GM12878 (cell line): ENCODE data around the gene CDK16. TPM values are rescaled to one million over a fixed set of nuclear protein-coding genes. Genes with fewer than 3 reads are reported as not detected.

Experiments used
- CUX1 ChIP-seq: IDR thresholded peaks from 2 replicates; pipeline ENCODE4 v1.6.1; 2012; ENCODE audit warnings: improper control_type of control experiment, low read depth, low read length; ENCODE audit not compliant: insufficient replicate concordance
- DPF2 ChIP-seq: fragments of 450-650 bp; IDR thresholded peaks from 2 replicates; pipeline ENCODE4 v1.6.1; 2017; ENCODE audit warnings: mild to moderate bottlenecking
- EGR1 ChIP-seq, 2 experiments: IDR thresholded peaks; 1 replicate in 1 of 2; 2 replicates in 1 of 2; pipeline ENCODE4 v1.6.1; 2011 to 2012; ENCODE audit warnings: low read depth in 2 of 2, low read length in 2 of 2, borderline replicate concordance in 1 of 2, mild to moderate bottlenecking in 1 of 2, moderate library complexity in 1 of 2
- EP300 ChIP-seq, 2 experiments: fragments of 150-350 bp in 1 of 2; IDR thresholded peaks; 2 replicates each; pipeline ENCODE4 v1.6.1; 2011 to 2012; ENCODE audit warnings: low read depth in 2 of 2, low read length in 2 of 2, borderline replicate concordance in 1 of 2, improper control_type of control experiment in 1 of 2, inconsistent platforms in 1 of 2; ENCODE audit not compliant: control insufficient read depth in 1 of 2
- JUND ChIP-seq: IDR thresholded peaks from 2 replicates; pipeline ENCODE4 v1.6.1; 2012; ENCODE audit warnings: low read depth, mild to moderate bottlenecking, low read length, improper control_type of control experiment, moderate library complexity
- MLLT1 ChIP-seq: fragments of 450-650 bp; IDR thresholded peaks from 2 replicates; pipeline ENCODE4 v1.6.1; 2016; ENCODE audit warnings: mild to moderate bottlenecking
- MYC ChIP-seq: IDR thresholded peaks from 2 replicates; pipeline ENCODE4 v1.6.1; 2011; ENCODE audit warnings: mild to moderate bottlenecking, low read length, moderate library complexity, inconsistent platforms; ENCODE audit not compliant: insufficient read depth, insufficient replicate concordance, insufficient read length, severe bottlenecking
- NBN ChIP-seq: fragments of 450-650 bp; IDR thresholded peaks from 2 replicates; pipeline ENCODE4 v1.6.1; 2016
- NR2C2 ChIP-seq: IDR thresholded peaks from 2 replicates; pipeline ENCODE4 v1.6.1; 2011; ENCODE audit warnings: borderline replicate concordance, low read depth; ENCODE audit not compliant: control insufficient read depth, insufficient read length
- POU2F2 ChIP-seq: IDR thresholded peaks from 3 replicates; pipeline ENCODE4 v1.6.1; 2011; ENCODE audit warnings: low read depth, mild to moderate bottlenecking, low read length, borderline replicate concordance
- RAD21 ChIP-seq: IDR thresholded peaks from 2 replicates; pipeline ENCODE4 v1.6.1; 2011; ENCODE audit warnings: mild to moderate bottlenecking, low read depth, low read length, moderate library complexity; ENCODE audit not compliant: insufficient read depth
- RUNX3 ChIP-seq: IDR thresholded peaks from 2 replicates; pipeline ENCODE4 v1.6.1; 2012; ENCODE audit warnings: low read length, inconsistent platforms
- SIX5 ChIP-seq: IDR thresholded peaks from 2 replicates; pipeline ENCODE4 v1.6.1; 2011; ENCODE audit warnings: mild to moderate bottlenecking, low read depth, low read length, moderate library complexity; ENCODE audit not compliant: severe bottlenecking
- SMAD5 ChIP-seq: IDR thresholded peaks from 2 replicates; pipeline ENCODE4 v1.6.1; 2016; ENCODE audit warnings: antibody characterized with exemption, low read depth
- SUPT20H ChIP-seq: IDR thresholded peaks from 2 replicates; pipeline ENCODE4 v1.6.1; 2011; ENCODE audit warnings: low read depth, mild to moderate bottlenecking, low read length, moderate library complexity, borderline replicate concordance; ENCODE audit not compliant: control insufficient read depth
- ZNF384 ChIP-seq: IDR thresholded peaks from 2 replicates; pipeline ENCODE4 v1.6.1; 2012; ENCODE audit warnings: low read depth, mild to moderate bottlenecking, low read length, improper control_type of control experiment, borderline replicate concordance
- polyA plus RNA-seq, 11 experiments: library from polyadenylated mRNA; depleted of rRNA in 4 of 11; unstranded in 6 of 11; stranded (reverse) in 5 of 11; fragments of >200 nt; fragmentation: Nextera tagmentation in 4 of 11; fragmentation: Illumina TruSeq in 1 of 11; extraction: Ambion mirVana in 4 of 11; extraction: Trizol in 1 of 11; gene quantifications; 1 replicate in 1 of 11; 2 replicates in 10 of 11; pipeline versions ENCODE4 v1.2.1 to v1.2.3, GENCODE V29; 2011 to 2016; ENCODE audit warnings: inconsistent platforms in 2 of 11, missing spikeins in 2 of 11, low read depth in 1 of 11
- total RNA-seq, 4 experiments: library from RNA; depleted of rRNA in 3 of 4; stranded (reverse); fragments of >200 nt in 3 of 4; fragmentation: Illumina TruSeq in 1 of 4; extraction: Trizol in 1 of 4; gene quantifications; 2 replicates each; pipeline versions ENCODE4 v1.2.1 to v1.2.3, GENCODE V29; 2013 to 2021
- TF ChIP-seq, protein P1 (sequence below): fragments of 450-650 bp; IDR thresholded peaks from 2 replicates; pipeline ENCODE4 v1.6.1; 2017; ENCODE audit warnings: antibody characterized with exemption, mild to moderate bottlenecking, moderate library complexity

The CDK16 gene
- total and polyA plus RNA-seq, 10 of the 15 experiments (the other 5 are each of a cell fraction or from before 2014, with no cell fraction given), result 2.4 to 75.1 (median 48.2) TPM

GRCh38 chrX:47233333-47234113, 15.0 kb downstream of the CDK16 start (continued):
- TF ChIP-seq CUX1, result no peak
- TF ChIP-seq DPF2, result no peak
- TF ChIP-seq POU2F2, result peak; percentile 4; the same call in 1 of the 3 replicates
- no peak for TF ChIP-seq MLLT1
- peak in 1 of 2 experiments; percentile 44; a peak in 1 of 3 replicates for TF ChIP-seq EGR1 (IDR thresholded peaks at IDR 0.05; ENCODE audit: borderline replicate concordance in 1 of 2, low read depth in 2 of 2, low read length in 2 of 2)
- TF ChIP-seq RAD21, result no peak
- TF ChIP-seq JUND, result no peak
- TF ChIP-seq NBN, result peak; percentile 86
- no peak for TF ChIP-seq SMAD5
- TF ChIP-seq RUNX3, result peak; percentile 56
- TF ChIP-seq SIX5, result no peak
- TF ChIP-seq, protein P1, sequence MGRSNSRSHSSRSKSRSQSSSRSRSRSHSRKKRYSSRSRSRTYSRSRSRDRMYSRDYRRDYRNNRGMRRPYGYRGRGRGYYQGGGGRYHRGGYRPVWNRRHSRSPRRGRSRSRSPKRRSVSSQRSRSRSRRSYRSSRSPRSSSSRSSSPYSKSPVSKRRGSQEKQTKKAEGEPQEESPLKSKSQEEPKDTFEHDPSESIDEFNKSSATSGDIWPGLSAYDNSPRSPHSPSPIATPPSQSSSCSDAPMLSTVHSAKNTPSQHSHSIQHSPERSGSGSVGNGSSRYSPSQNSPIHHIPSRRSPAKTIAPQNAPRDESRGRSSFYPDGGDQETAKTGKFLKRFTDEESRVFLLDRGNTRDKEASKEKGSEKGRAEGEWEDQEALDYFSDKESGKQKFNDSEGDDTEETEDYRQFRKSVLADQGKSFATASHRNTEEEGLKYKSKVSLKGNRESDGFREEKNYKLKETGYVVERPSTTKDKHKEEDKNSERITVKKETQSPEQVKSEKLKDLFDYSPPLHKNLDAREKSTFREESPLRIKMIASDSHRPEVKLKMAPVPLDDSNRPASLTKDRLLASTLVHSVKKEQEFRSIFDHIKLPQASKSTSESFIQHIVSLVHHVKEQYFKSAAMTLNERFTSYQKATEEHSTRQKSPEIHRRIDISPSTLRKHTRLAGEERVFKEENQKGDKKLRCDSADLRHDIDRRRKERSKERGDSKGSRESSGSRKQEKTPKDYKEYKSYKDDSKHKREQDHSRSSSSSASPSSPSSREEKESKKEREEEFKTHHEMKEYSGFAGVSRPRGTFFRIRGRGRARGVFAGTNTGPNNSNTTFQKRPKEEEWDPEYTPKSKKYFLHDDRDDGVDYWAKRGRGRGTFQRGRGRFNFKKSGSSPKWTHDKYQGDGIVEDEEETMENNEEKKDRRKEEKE, result no peak
- no peak for TF ChIP-seq ZNF384
- TF ChIP-seq MYC, result no peak
- no peak for TF ChIP-seq SUPT20H
- TF ChIP-seq EP300 (IDR thresholded peaks at IDR 0.05; ENCODE audit: borderline replicate concordance in 1 of 2, control insufficient read depth in 1 of 2, low read depth in 2 of 2, low read length in 2 of 2), result peak in 1 of 2 experiments; percentile 47; a peak in 1 of 4 replicates
- no peak for TF ChIP-seq NR2C2
